Fibroblast of the aortic adventitia (primary cell): ENCODE results near the gene TAS1R1. TPM values are rescaled to one million over a fixed set of nuclear protein-coding genes. Genes with fewer than 3 reads are reported as not detected.

ENCODE experiments used
- DNase-seq: peaks from one replicate; pipeline ENCODE4 v3.0.0-alpha.2; 2010; ENCODE audit warnings: low read depth
- H3K4me3 ChIP-seq: 2 replicates; pipeline ENCODE4 v1.5.1; 2011; ENCODE audit warnings: low read depth, mild to moderate bottlenecking, control low read depth, low read length, moderate library complexity
- CTCF ChIP-seq: IDR thresholded peaks from 2 replicates; pipeline ENCODE4 v1.5.1; 2011; ENCODE audit warnings: mild to moderate bottlenecking, low read length, control low read depth, inconsistent platforms; ENCODE audit not compliant: insufficient read depth
- total RNA-seq: library from RNA; depleted of rRNA; stranded (reverse); fragments of >200 nt; gene quantifications from 2 replicates; pipeline ENCODE4 v1.2.3, GENCODE V29; 2012; ENCODE audit warnings: low replicate concordance

The TAS1R1 gene
- not detected in 2 replicates for total RNA-seq

- no peak for TF ChIP-seq CTCF
- H3K4me3 ChIP-seq = peak within 1 kb of the TSS; percentile 90
- peak; percentile 28 for DNase-seq
Measured at GRCh38 chr1:6554907-6555778, at the start of gene TAS1R1. TAS1R1 (plus strand) TSS chr1:6555307; CDS start chr1:6555374, 67 bp downstream.

GRCh38 chr1:6505367-6506209 is 49.5 kb upstream of the TAS1R1 start:
- H3K4me3 ChIP-seq = no peak overlapping the region
- DNase-seq = no peak
- no peak for TF ChIP-seq CTCF

DNA sequence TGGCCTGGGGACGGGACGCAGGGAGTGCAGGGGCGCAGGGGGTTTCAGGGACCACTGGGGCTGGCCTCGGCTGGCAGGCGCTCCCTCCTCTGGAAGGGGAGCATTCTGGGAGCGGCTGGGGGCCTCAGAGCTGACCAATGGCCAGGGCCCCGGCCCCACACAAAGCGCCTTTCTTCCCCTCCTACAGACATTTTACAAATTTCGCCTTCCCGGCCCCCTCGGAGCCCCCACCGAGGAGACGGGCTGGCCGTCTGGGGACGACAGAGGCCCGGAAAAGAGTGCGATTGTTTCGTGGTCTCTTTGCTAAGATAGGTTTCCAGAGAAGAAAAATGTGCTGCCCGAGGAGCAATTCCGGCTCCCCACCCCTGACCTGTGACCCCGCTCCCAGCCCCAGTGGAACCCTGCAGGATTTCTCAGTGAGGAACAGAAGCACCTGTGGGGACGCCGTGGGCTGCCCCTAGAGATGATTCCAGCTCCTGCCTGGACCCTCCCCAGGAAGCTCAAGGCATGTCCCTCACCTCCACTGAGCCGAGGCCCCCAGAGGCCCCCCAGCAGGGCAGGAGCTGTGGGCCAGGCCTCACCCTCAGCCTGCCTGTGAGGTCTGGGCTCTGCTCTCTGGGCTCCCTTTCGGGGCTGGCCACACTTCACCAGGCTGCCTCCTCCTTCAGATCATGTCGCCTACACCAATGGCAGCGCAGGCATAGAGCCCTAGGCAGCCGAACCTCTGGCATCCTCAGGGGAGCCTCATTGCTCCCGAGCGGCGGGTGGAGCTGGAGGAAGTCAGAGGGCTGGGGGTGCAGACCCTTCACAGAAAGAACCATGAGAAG is 48.7 kb upstream of the TAS1R1 start:
- no peak overlapping the region for H3K4me3 ChIP-seq
- TF ChIP-seq CTCF = no peak
- no peak for DNase-seq

GRCh38 chr1:6507037-6507428 is 48.1 kb upstream of the TAS1R1 start:
- TF ChIP-seq CTCF = no peak
- no peak for DNase-seq
- H3K4me3 ChIP-seq = no peak overlapping the region

- no peak overlapping the region for H3K4me3 ChIP-seq
- no peak for TF ChIP-seq CTCF
- DNase-seq = peak; percentile 38
Measured at GRCh38 chr1:6507461-6507911, 47.6 kb upstream of the TAS1R1 start.

DNA sequence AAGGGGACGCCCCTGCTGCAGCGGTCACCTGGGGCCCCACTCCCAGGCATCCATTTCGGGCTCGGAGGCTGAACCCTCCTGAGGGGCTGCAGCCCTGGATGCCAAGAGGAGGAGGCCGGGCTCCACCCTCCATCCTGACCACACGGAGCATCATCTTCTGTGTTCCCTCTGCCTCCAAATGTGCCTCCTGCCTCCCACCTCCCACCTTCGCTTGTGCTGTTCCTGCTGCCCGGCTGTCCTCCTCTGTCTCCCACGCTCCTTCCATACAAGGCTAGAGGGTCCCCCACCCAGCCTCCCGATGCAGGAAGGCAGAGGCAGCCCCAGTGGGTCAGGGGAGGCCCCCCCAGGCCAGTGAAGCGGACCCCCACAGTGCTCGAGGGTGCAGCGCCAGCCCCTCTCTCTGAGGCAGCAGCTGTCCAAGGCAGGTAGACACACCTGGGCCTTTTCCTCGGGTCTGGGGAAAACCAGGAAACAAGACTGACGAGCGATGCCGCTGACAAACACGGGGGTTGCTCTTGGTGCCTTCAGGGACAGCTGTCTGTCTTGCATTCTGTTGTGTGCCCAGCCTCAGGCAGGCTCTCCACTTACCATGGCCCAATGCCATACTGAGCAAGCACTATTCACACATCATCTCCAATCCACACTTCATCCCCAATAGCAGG is 46.8 kb upstream of the TAS1R1 start:
- no peak for DNase-seq
- no peak for TF ChIP-seq CTCF
- no peak overlapping the region for H3K4me3 ChIP-seq
